ENCODE measurements around the gene PNMA6E. TPM values are rescaled to one million over a fixed set of nuclear protein-coding genes. Genes with fewer than 3 reads are reported as not detected.
A peak's percentile ranks its signal among the peaks of the same experiment; 100 is the strongest.

Gene PNMA6E
- total and polyA plus RNA-seq, 9 of the 15 experiments (the other 6 are each of a cell fraction or from before 2014, with no cell fraction given) = 0.03 TPM; not detected in 8

GRCh38 chrX:153411255-153411987 lies 10.3 kb upstream of the PNMA6E start, which contains the start of gene ZFP92 (continued):
- TF ChIP-seq CHD7 (IDR thresholded peaks at IDR 0.05; ENCODE audit: low read depth, low read length) = no peak
- no peak for TF ChIP-seq ZNF239 (CRISPR knock-in tag; IDR thresholded peaks at IDR 0.05)
- no peak for TF ChIP-seq NFIX (CRISPR knock-in tag; IDR thresholded peaks at IDR 0.05; ENCODE audit: low read depth)
- TF ChIP-seq, protein P1, sequence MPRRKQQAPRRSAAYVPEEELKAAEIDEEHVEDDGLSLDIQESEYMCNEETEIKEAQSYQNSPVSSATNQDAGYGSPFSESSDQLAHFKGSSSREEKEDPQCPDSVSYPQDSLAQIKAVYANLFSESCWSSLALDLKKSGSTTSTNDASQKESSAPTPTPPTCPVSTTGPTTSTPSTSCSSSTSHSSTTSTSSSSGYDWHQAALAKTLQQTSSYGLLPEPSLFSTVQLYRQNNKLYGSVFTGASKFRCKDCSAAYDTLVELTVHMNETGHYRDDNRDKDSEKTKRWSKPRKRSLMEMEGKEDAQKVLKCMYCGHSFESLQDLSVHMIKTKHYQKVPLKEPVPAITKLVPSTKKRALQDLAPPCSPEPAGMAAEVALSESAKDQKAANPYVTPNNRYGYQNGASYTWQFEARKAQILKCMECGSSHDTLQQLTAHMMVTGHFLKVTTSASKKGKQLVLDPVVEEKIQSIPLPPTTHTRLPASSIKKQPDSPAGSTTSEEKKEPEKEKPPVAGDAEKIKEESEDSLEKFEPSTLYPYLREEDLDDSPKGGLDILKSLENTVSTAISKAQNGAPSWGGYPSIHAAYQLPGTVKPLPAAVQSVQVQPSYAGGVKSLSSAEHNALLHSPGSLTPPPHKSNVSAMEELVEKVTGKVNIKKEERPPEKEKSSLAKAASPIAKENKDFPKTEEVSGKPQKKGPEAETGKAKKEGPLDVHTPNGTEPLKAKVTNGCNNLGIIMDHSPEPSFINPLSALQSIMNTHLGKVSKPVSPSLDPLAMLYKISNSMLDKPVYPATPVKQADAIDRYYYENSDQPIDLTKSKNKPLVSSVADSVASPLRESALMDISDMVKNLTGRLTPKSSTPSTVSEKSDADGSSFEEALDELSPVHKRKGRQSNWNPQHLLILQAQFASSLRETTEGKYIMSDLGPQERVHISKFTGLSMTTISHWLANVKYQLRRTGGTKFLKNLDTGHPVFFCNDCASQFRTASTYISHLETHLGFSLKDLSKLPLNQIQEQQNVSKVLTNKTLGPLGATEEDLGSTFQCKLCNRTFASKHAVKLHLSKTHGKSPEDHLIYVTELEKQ (CRISPR knock-in tag; IDR thresholded peaks at IDR 0.05) = no peak
- no peak for TF ChIP-seq OTX1 (CRISPR knock-in tag; IDR thresholded peaks at IDR 0.05)
- TF ChIP-seq SPI1 (IDR thresholded peaks at IDR 0.05; ENCODE audit: borderline replicate concordance, low read depth, low read length) = peak; percentile 99
- TF ChIP-seq, protein P2, sequence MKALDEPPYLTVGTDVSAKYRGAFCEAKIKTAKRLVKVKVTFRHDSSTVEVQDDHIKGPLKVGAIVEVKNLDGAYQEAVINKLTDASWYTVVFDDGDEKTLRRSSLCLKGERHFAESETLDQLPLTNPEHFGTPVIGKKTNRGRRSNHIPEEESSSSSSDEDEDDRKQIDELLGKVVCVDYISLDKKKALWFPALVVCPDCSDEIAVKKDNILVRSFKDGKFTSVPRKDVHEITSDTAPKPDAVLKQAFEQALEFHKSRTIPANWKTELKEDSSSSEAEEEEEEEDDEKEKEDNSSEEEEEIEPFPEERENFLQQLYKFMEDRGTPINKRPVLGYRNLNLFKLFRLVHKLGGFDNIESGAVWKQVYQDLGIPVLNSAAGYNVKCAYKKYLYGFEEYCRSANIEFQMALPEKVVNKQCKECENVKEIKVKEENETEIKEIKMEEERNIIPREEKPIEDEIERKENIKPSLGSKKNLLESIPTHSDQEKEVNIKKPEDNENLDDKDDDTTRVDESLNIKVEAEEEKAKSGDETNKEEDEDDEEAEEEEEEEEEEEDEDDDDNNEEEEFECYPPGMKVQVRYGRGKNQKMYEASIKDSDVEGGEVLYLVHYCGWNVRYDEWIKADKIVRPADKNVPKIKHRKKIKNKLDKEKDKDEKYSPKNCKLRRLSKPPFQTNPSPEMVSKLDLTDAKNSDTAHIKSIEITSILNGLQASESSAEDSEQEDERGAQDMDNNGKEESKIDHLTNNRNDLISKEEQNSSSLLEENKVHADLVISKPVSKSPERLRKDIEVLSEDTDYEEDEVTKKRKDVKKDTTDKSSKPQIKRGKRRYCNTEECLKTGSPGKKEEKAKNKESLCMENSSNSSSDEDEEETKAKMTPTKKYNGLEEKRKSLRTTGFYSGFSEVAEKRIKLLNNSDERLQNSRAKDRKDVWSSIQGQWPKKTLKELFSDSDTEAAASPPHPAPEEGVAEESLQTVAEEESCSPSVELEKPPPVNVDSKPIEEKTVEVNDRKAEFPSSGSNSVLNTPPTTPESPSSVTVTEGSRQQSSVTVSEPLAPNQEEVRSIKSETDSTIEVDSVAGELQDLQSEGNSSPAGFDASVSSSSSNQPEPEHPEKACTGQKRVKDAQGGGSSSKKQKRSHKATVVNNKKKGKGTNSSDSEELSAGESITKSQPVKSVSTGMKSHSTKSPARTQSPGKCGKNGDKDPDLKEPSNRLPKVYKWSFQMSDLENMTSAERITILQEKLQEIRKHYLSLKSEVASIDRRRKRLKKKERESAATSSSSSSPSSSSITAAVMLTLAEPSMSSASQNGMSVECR (CRISPR knock-in tag; IDR thresholded peaks at IDR 0.05) = no peak

Data from K562 (cell line).